CD4-positive, alpha-beta T cell treated with Interleukin-21 for 1 hour (primary cell): ENCODE measurements around the gene UNC50.

Source experiments
- DNase-seq: peaks from one replicate; pipeline ENCODE4 v3.0.0-alpha.2; 2020

The UNC50 gene

GRCh38 chr2:98615481-98615880, 7.1 kb downstream of the UNC50 start:
- no peak for DNase-seq

GRCh38 chr2:98617149-98617548, 8.8 kb downstream of the UNC50 start:
- no peak for DNase-seq

- no peak for DNase-seq
Observed at GRCh38 chr2:98623657-98624056, 15.3 kb downstream of the UNC50 start.

GRCh38 chr2:98632351-98632750, 24.0 kb downstream of the UNC50 start:
- DNase-seq = no peak

- peak; percentile 59 for DNase-seq
Observed at GRCh38 chr2:98634406-98635092, 26.2 kb downstream of the UNC50 start.

GRCh38 chr2:98637401-98638147, 29.2 kb downstream of the UNC50 start:
- peak; percentile 73 for DNase-seq

- DNase-seq = no peak
Observed at GRCh38 chr2:98643496-98644100, 35.2 kb downstream of the UNC50 start.

GRCh38 chr2:98647636-98648035, 39.2 kb downstream of the UNC50 start:
- no peak for DNase-seq

- DNase-seq = no peak
Observed at GRCh38 chr2:98648451-98648850, 40.1 kb downstream of the UNC50 start.

GRCh38 chr2:98649135-98649991, 41.0 kb downstream of the UNC50 start:
- peak; percentile 89 for DNase-seq

- DNase-seq = no peak
Observed at GRCh38 chr2:98649992-98650375, 41.6 kb downstream of the UNC50 start.

GRCh38 chr2:98650998-98651397, 42.6 kb downstream of the UNC50 start:
- no peak for DNase-seq

GRCh38 chr2:98654699-98655495, 46.5 kb downstream of the UNC50 start:
- DNase-seq = peak; percentile 71

- peak; percentile 57 for DNase-seq
Observed at GRCh38 chr2:98656800-98657199, 48.4 kb downstream of the UNC50 start.

GRCh38 chr2:98658816-98659490, 50.6 kb downstream of the UNC50 start:
- peak; percentile 52 for DNase-seq

- peak; percentile 53 for DNase-seq
Observed at GRCh38 chr2:98659491-98659840, 51.1 kb downstream of the UNC50 start.

GRCh38 chr2:98663511-98664090, 55.2 kb downstream of the UNC50 start:
- peak; percentile 71 for DNase-seq

- peak; percentile 73 for DNase-seq
Observed at GRCh38 chr2:98664323-98664722, 55.9 kb downstream of the UNC50 start.

GRCh38 chr2:98665677-98666076, 57.3 kb downstream of the UNC50 start:
- no peak for DNase-seq
